ENCODE measurements around the gene BMP6.

- TF ChIP-seq CTCF (conservative IDR thresholded peaks at IDR 0.05; ENCODE audit: low read depth, low read length) (no peak), RFX5 (IDR thresholded peaks at IDR 0.05; ENCODE audit: low read depth, low read length) (no peak), POLR2A (IDR thresholded peaks at IDR 0.05; ENCODE audit: low read depth, low read length) (no peak), CHD1 (IDR thresholded peaks at IDR 0.05; ENCODE audit: low read depth, low read length) (no peak), CEBPB (IDR thresholded peaks at IDR 0.05; ENCODE audit: low read depth, low read length) (no peak), MAZ (IDR thresholded peaks at IDR 0.05; ENCODE audit: borderline replicate concordance, low read depth, low read length) (no peak), SMC3 (IDR thresholded peaks at IDR 0.05; ENCODE audit: low read depth, low read length) (no peak)
- TF ChIP-seq, protein P1, sequence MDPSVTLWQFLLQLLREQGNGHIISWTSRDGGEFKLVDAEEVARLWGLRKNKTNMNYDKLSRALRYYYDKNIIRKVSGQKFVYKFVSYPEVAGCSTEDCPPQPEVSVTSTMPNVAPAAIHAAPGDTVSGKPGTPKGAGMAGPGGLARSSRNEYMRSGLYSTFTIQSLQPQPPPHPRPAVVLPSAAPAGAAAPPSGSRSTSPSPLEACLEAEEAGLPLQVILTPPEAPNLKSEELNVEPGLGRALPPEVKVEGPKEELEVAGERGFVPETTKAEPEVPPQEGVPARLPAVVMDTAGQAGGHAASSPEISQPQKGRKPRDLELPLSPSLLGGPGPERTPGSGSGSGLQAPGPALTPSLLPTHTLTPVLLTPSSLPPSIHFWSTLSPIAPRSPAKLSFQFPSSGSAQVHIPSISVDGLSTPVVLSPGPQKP (IDR thresholded peaks at IDR 0.05; ENCODE audit: borderline replicate concordance, low read depth, low read length) = no peak
Observed at GRCh38 chr6:7761051-7761450, 35.2 kb downstream of the BMP6 start.
